GM19099 (cell line): Measurements from ENCODE around the gene GRAMD1C.

ENCODE experiments used
- POLR2A ChIP-seq: IDR thresholded peaks from 3 replicates; pipeline ENCODE4 v1.6.1; 2011; ENCODE audit warnings: low read depth; ENCODE audit not compliant: insufficient read length; ENCODE audit errors: extremely low read depth

Gene GRAMD1C

GRCh38 chr3:113906568-113907140 lies 68.1 kb downstream of the GRAMD1C start:
- TF ChIP-seq POLR2A, result no peak

DNA sequence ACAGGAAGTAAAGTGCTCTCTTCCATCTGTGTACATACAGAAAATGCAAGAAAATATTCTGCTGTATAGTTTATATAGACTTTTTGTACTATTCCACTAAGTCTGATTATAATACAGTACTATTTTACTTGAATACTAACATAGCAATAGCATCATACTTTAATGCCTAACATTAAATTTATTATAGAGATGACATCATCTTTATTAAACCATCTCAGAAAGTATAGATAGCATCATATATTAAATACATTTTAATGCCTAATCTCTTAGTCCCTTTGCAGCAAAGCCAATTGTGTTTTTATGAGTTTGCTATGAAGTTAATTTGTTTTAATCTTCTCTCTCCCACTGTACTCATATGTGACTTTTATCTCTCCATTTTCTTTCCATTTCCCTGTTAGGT lies 69.5 kb downstream of the GRAMD1C start:
- no peak for TF ChIP-seq POLR2A

DNA sequence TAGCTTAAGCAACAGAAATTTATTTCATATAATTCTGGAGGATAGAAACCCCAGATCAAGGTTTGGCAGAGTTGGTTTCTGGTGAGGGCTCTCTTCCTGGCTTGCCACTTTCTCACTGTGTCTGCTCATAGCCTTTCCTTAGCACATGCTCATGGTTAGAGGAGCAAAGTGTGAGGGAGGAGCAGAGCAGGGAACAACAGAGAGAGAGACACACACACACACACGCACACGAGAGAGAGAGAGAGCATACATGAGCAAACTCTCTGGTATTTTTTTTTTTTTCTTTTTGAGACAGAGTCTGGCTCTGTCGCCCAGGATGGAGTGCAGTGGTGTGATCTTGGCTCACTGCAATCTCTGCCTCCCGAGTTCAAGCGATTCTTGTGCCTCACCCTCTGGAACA lies 72.4 kb downstream of the GRAMD1C start:
- no peak for TF ChIP-seq POLR2A

DNA sequence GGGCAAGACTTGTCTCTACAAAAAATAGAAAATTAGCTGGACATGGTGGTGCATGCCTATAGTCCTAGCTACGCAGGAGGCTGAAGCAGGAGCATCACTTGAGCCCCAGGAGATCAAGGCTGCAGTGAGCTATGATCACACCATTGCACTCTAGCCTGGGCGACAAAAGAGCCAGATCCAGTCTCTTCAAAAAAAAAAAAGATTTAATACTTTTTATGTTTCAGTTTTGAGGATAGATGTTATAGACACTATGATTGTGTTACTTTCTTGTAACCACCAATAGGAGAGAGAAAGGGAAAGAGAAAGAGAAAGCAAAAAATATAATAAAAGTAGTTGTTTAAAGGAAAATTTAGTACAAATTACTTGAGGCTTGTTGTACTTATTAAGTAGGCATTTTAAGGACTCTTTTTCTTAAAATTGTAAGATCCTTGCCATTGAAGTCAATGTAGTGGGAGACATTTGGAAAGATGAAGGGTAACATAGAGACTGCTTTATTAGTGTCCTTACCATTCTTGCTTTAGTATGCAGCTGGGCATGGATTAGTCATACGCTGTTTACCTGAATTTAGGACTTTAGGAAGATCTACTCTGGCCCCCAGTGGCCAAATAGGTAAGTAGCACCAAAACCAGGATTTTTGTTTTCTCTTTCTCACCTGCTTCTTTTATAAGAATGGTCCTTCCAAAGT lies 74.1 kb downstream of the GRAMD1C start:
- no peak for TF ChIP-seq POLR2A

- no peak for TF ChIP-seq POLR2A
Observed at GRCh38 chr3:113914646-113915045, 76.1 kb downstream of the GRAMD1C start.

GRCh38 chr3:113927556-113927955 lies 89.0 kb downstream of the GRAMD1C start:
- TF ChIP-seq POLR2A, result no peak

DNA sequence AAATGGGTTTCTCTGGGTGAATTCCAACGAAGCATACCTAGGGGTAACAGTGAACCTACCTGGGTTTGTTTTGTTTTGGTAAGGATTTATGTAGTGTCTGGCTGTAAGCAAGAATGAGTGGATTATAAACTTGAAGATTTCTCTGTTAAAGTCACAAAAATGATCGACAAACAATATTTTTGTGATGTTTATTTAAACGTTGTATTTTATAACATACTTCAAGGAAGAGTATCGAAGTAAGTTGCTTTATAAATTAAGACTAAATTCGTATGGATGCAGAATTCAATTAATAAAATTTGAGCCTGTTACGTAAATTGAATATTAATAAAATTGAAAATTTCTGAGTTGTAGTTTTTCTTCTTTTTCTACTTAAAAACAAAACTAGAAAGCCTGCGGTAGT lies 108.2 kb downstream of the GRAMD1C start:
- TF ChIP-seq POLR2A, result no peak

- no peak for TF ChIP-seq POLR2A
Observed at GRCh38 chr3:113947372-113948014, 108.9 kb downstream of the GRAMD1C start, which contains the start of gene ZDHHC23. Gene ZDHHC23, plus strand, starts transcription at chr3:113948013. Its CDS starts 790 bp downstream, at chr3:113948803.

DNA sequence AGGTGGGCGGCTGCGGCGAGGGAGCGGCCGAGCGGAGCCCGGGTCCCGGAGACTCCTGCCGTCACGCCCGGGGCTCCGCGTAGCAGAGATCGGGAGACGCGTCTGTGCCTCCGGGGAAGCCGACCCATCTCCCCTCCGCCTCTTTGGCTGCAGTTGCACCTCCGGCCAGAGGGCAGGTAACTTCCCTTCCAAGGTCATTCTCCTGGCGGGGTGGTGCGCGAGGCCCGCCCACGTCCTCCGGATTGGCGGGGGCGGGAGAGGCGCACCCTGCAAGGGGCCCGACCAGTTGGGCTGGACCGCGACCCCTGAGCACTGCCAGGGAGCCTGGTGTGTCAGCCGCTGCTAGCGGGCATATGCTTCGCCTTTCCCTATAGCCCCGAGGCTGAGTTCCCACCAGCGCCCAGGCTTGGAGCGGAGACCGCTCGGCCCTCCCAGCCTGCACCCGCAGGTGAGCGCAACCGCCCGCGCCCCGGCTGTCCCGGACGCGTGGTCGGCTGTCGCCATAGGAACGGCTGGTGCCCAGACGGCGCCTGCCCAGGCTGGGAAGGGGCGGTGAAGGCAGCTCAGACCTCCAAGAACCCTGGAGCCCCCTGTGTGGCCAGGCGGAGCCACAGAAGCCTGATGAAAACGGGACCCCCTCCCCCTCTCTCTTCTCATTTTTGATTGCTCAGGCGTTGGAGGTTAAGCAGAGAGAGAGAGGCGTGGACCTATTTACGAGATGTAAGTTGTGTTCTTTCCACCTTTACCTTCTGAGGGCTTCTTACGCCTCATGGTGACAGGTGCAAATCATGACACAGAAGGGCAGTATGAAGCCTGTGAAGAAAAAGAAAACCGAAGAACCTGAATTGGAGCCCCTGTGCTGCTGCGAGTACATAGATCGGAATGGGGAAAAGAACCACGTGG lies 109.7 kb downstream of the GRAMD1C start:
- TF ChIP-seq POLR2A, result no peak

DNA sequence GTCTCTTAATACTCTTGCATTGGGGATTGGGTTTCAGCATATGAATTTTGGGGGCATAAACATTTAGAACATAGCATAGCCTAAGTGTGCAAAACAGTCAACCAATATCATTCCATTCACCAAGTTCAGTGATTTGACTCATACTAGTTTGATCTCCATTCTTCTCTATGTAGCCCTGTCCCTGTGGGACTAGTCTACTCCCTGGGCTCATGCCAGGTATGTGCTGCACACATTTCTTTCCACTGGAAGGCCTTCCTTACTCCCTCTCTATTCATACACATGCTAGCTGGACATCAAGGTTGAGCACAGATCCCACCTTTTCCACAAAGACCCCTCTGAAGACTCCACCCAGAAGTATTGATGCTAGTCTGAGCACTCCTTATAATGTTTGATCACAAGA lies 114.3 kb downstream of the GRAMD1C start:
- no peak for TF ChIP-seq POLR2A

- TF ChIP-seq POLR2A, result no peak
Observed at GRCh38 chr3:113953677-113954076, 115.1 kb downstream of the GRAMD1C start.

- no peak for TF ChIP-seq POLR2A
Observed at GRCh38 chr3:113954091-113954685, 115.6 kb downstream of the GRAMD1C start.

DNA sequence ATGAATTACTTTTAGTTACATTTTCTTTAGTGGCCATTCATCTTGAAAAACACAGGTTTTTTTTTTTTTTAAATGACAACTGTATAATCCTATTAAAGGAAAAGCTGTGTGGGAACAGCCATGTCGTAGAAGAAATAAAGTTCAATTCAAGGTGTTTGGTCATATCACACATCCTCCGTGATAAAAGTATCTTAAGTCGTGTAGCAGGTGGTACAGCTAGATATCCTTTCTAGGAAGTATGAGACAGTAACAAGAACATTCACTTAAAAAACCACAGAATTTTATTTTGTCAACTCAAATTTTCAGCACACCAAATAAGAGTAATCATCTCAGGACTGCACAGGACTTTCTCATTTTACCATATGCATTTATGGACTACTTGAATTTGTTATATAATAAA lies 125.3 kb downstream of the GRAMD1C start:
- no peak for TF ChIP-seq POLR2A

GRCh38 chr3:113966172-113966571 lies 127.6 kb downstream of the GRAMD1C start:
- TF ChIP-seq POLR2A, result no peak

DNA sequence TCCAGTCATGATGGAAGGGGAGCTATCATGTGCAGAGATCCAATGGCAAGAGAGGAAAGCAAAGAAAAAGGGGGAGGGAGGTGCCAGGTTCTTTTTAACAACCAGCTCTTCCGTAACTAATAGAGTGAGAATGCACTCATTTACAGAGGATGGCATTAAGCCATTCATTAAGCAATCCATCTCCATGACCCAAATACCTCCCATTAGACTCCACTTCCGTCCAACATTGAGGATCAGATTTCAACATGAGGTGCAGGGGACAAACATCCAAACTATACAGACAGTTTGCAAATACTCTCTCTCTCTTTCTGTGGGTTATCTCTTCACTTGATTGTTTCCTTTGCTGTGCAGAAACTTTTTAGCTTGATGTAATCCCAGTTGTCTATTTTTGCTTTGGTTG lies 130.4 kb downstream of the GRAMD1C start:
- no peak for TF ChIP-seq POLR2A
